OCI-LY3 (cell line): Measurements from ENCODE around the gene TP53AIP1.

Source experiments
- EZH2phosphoT487 ChIP-seq: fragments of 200-600 bp; shearing (Covaris generic); IDR thresholded peaks from 2 replicates; pipeline ENCODE4 v1.6.1; 2018; ENCODE audit warnings: antibody characterized with exemption, mixed run types, low read depth
- TF ChIP-seq, protein P1 (sequence below): fragments of 200-600, 300-600 bp; sonication (generic); IDR thresholded peaks from 2 replicates; pipeline ENCODE4 v1.5.1; 2014; ENCODE audit warnings: antibody characterized with exemption, low read length, low read depth

DNA sequence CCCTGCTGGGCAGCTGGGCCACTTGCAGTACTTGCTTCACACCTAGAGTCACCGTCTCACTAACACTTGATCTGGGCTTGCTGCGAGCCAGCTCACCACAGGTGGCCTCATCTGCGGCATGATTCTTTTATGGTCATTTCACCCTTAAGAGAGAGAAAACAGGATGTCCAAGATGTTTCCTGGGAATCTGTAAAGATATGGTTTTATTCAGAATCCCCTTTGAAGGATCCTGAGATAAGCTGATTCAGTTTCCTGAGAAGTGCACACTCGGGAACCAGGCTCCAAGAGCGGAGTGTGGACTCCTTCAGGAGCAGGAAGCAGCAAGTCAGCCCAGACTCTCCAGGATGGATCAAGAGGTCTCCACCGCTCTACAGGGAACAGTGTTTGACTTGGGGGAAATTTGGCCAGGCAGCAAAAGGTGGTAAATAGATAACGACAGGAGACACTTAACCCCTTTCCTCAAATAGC lies 21.8 kb upstream of the TP53AIP1 start:
- TF ChIP-seq, protein P1, sequence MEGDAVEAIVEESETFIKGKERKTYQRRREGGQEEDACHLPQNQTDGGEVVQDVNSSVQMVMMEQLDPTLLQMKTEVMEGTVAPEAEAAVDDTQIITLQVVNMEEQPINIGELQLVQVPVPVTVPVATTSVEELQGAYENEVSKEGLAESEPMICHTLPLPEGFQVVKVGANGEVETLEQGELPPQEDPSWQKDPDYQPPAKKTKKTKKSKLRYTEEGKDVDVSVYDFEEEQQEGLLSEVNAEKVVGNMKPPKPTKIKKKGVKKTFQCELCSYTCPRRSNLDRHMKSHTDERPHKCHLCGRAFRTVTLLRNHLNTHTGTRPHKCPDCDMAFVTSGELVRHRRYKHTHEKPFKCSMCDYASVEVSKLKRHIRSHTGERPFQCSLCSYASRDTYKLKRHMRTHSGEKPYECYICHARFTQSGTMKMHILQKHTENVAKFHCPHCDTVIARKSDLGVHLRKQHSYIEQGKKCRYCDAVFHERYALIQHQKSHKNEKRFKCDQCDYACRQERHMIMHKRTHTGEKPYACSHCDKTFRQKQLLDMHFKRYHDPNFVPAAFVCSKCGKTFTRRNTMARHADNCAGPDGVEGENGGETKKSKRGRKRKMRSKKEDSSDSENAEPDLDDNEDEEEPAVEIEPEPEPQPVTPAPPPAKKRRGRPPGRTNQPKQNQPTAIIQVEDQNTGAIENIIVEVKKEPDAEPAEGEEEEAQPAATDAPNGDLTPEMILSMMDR: no peak
- no peak for TF ChIP-seq EZH2phosphoT487
